NCI-H2107 treated with DMSO at 0.1 percent for 48 hours (cell line): ENCODE data around the gene CNTNAP2.

Experiments
- DNase-seq: peaks from one replicate; lab custom pipeline; 2025; ENCODE audit not compliant: unreplicated experiment; lab: John Stamatoyannopoulos, UW

CNTNAP2 gene

GRCh38 chr7:147861945-147862344 is 1745.3 kb downstream of the CNTNAP2 start:
- DNase-seq = no peak

GRCh38 chr7:147869456-147869855 is 1752.9 kb downstream of the CNTNAP2 start:
- DNase-seq = no peak

- DNase-seq = no peak
Measured at GRCh38 chr7:147878912-147879661, 1762.5 kb downstream of the CNTNAP2 start.

- no peak for DNase-seq
Measured at GRCh38 chr7:147885869-147886268, 1769.3 kb downstream of the CNTNAP2 start.

- no peak for DNase-seq
Measured at GRCh38 chr7:147894271-147894670, 1777.7 kb downstream of the CNTNAP2 start.

GRCh38 chr7:147896121-147896520 is 1779.5 kb downstream of the CNTNAP2 start:
- no peak for DNase-seq

- DNase-seq = no peak
Measured at GRCh38 chr7:147903536-147904218, 1787.1 kb downstream of the CNTNAP2 start.

- no peak for DNase-seq
Measured at GRCh38 chr7:147904219-147904576, 1787.6 kb downstream of the CNTNAP2 start.

- no peak for DNase-seq
Measured at GRCh38 chr7:147909431-147910148, 1793.0 kb downstream of the CNTNAP2 start.

GRCh38 chr7:147911201-147911601 is 1794.6 kb downstream of the CNTNAP2 start:
- no peak for DNase-seq

- no peak for DNase-seq
Measured at GRCh38 chr7:147912291-147912690, 1795.7 kb downstream of the CNTNAP2 start.

GRCh38 chr7:147912946-147913638 is 1796.5 kb downstream of the CNTNAP2 start:
- no peak for DNase-seq

- no peak for DNase-seq
Measured at GRCh38 chr7:147915781-147916180, 1799.2 kb downstream of the CNTNAP2 start.

- no peak for DNase-seq
Measured at GRCh38 chr7:147916573-147916972, 1800.0 kb downstream of the CNTNAP2 start.

- no peak for DNase-seq
Measured at GRCh38 chr7:147923841-147924240, 1807.2 kb downstream of the CNTNAP2 start.

- no peak for DNase-seq
Measured at GRCh38 chr7:147937428-147937827, 1820.8 kb downstream of the CNTNAP2 start.

- no peak for DNase-seq
Measured at GRCh38 chr7:147941381-147941780, 1824.8 kb downstream of the CNTNAP2 start.

- no peak for DNase-seq
Measured at GRCh38 chr7:147944321-147944720, 1827.7 kb downstream of the CNTNAP2 start.

- DNase-seq = no peak
Measured at GRCh38 chr7:147952918-147953317, 1836.3 kb downstream of the CNTNAP2 start.

- DNase-seq = no peak
Measured at GRCh38 chr7:147968046-147968610, 1851.5 kb downstream of the CNTNAP2 start.

- no peak for DNase-seq
Measured at GRCh38 chr7:147971606-147972110, 1855.1 kb downstream of the CNTNAP2 start.
